IPS-18a (cell line): ENCODE data around the gene TERT.
"Not testable (repeated sequence)": the region's sequence is repeated elsewhere in the genome, so short reads cannot be mapped to it uniquely, and the experiment has no call there.

ENCODE experiments used
- H3K27ac ChIP-seq: one replicate; pipeline ENCODE4 v1.5.1; 2013; ENCODE audit warnings: low read length
- H3K27me3 ChIP-seq: one replicate; pipeline ENCODE4 v1.6.1; 2013; ENCODE audit warnings: mild to moderate bottlenecking, low read length; ENCODE audit not compliant: control insufficient read depth, insufficient read depth
- H3K36me3 ChIP-seq: one replicate; pipeline ENCODE4 v1.6.1; 2013; ENCODE audit warnings: low read depth, low read length; ENCODE audit not compliant: control insufficient read depth
- H3K4me1 ChIP-seq: one replicate; pipeline ENCODE4 v1.6.1; 2013; ENCODE audit warnings: low read depth, low read length; ENCODE audit not compliant: control insufficient read depth
- H3K4me3 ChIP-seq: one replicate; pipeline ENCODE4 v1.5.1; 2013; ENCODE audit warnings: low read length
- H3K9ac ChIP-seq: one replicate; pipeline ENCODE4 v1.6.1; 2013; ENCODE audit warnings: mild to moderate bottlenecking, low read length, moderate library complexity
- H3K9me3 ChIP-seq: one replicate; pipeline ENCODE4 v1.6.1; 2013; ENCODE audit warnings: low read depth, low read length; ENCODE audit not compliant: control insufficient read depth

Gene TERT

GRCh38 chr5:1229822-1230221 lies 65.0 kb downstream of the TERT start:
- no peaks in the 10 kb centered on the region for H3K4me1 ChIP-seq
- no peak overlapping the region for H3K4me3 ChIP-seq
- H3K9me3 ChIP-seq, result no peaks in the 10 kb centered on the region
- H3K27ac ChIP-seq, result no peak overlapping the region
- H3K36me3 ChIP-seq, result no peaks in the 10 kb centered on the region
- H3K27me3 ChIP-seq, result no peaks in the 10 kb centered on the region
- no peak overlapping the region for H3K9ac ChIP-seq

DNA sequence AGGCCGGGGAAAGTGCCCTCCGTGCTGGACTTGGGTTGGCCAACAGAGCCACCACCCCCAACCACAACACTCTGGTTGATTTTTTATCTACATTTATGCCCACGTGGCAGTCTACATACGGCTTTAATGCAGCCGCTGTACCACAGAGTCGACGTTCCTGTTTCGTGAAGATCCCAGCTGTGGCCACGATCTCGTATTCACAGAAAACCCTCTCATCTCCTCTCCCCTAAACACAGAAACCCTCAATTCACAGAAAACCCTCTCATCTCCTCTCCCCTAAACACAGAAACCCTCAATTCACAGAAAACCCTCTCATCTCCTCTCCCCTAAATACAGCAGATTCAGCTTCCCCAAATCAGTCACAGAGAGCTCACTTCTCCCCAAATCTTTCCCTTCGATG lies 65.8 kb downstream of the TERT start:
- H3K9me3 ChIP-seq, H3K27ac ChIP-seq, H3K9ac ChIP-seq, H3K27me3 ChIP-seq, H3K4me1 ChIP-seq, H3K4me3 ChIP-seq, H3K36me3 ChIP-seq: not testable (repeated sequence)

GRCh38 chr5:1228120-1228519 lies 66.7 kb downstream of the TERT start:
- Histone ChIP-seq H3K27me3 (no peaks in the 10 kb centered on the region), H3K36me3 (no peaks in the 10 kb centered on the region), H3K4me1 (no peaks in the 10 kb centered on the region), H3K9me3 (no peaks in the 10 kb centered on the region), H3K27ac (no peak overlapping the region), H3K4me3 (no peak overlapping the region), H3K9ac (no peak overlapping the region)

GRCh38 chr5:1227667-1228066 lies 67.2 kb downstream of the TERT start:
- H3K27me3 ChIP-seq, result no peaks in the 10 kb centered on the region
- H3K9ac ChIP-seq, result no peak overlapping the region
- no peaks in the 10 kb centered on the region for H3K36me3 ChIP-seq
- H3K9me3 ChIP-seq, result no peaks in the 10 kb centered on the region
- H3K4me3 ChIP-seq, result no peak overlapping the region
- H3K27ac ChIP-seq, result no peak overlapping the region
- H3K4me1 ChIP-seq, result no peaks in the 10 kb centered on the region

DNA sequence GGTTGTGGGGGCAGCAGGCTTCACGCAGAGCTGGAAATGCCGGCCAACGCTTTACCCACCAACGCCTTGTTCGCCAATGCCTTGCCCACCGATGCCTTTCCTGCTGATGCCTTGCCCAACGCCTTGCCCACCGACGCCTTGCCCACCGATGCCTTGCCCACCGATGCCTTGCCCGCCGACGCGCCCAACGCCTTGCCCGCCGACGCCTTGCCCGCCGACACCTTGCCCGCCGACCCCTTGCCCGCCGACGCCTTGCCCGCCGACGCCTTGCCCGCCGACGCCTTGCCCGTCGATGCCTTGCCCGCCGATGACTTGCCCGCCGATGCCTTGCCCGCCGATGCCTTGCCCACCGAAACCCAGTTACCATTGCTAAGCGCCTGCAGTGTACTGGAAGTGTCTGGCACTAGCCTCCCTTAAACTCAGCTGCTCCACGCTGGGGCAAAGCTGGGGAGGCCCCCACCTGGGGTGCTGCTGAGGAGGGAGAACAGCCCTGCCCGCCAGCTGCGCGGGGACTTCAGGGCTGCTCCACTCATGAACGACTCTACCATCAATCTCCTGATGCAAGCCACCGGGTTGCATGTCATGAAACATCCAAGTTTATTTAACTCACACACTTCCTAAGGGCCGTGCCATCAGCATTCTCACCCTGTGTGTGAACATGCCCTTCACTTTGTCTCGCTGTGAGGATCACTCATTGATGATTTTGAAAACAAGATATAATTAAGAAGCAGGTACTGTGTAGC lies 67.9 kb downstream of the TERT start:
- Histone ChIP-seq H3K27ac (no peak overlapping the region), H3K36me3 (no peaks in the 10 kb centered on the region), H3K27me3 (no peaks in the 10 kb centered on the region), H3K9me3 (no peaks in the 10 kb centered on the region), H3K4me1 (no peaks in the 10 kb centered on the region), H3K4me3 (no peak overlapping the region), H3K9ac (no peak overlapping the region)

GRCh38 chr5:1226231-1226630 lies 68.6 kb downstream of the TERT start:
- no peak overlapping the region for H3K27ac ChIP-seq
- no peaks in the 10 kb centered on the region for H3K27me3 ChIP-seq
- H3K9me3 ChIP-seq, result no peaks in the 10 kb centered on the region
- no peaks in the 10 kb centered on the region for H3K4me1 ChIP-seq
- no peaks in the 10 kb centered on the region for H3K36me3 ChIP-seq
- no peak overlapping the region for H3K4me3 ChIP-seq
- no peak overlapping the region for H3K9ac ChIP-seq

- Histone ChIP-seq H3K27ac (no peak within 1 kb of the TSS), H3K27me3 (no peaks in the 10 kb centered on the region), H3K4me1 (no peaks in the 10 kb centered on the region), H3K9me3 (no peaks in the 10 kb centered on the region), H3K4me3 (no peak within 1 kb of the TSS), H3K9ac (no peak within 1 kb of the TSS), H3K36me3 (no peaks in the 10 kb centered on the region)
Measured at GRCh38 chr5:1225081-1225480, 69.8 kb downstream of the TERT start, which contains the start of gene SLC6A18. TSS of gene SLC6A18 (plus strand) at chr5:1225381. CDS start at chr5:1225478, 97 bp downstream.

GRCh38 chr5:1224631-1225030 lies 70.2 kb downstream of the TERT start:
- no peaks in the 10 kb centered on the region for H3K27me3 ChIP-seq
- no peak overlapping the region for H3K27ac ChIP-seq
- no peak overlapping the region for H3K9ac ChIP-seq
- no peaks in the 10 kb centered on the region for H3K9me3 ChIP-seq
- H3K36me3 ChIP-seq, result no peaks in the 10 kb centered on the region
- H3K4me1 ChIP-seq, result no peaks in the 10 kb centered on the region
- no peak overlapping the region for H3K4me3 ChIP-seq

GRCh38 chr5:1223278-1223670 lies 71.6 kb downstream of the TERT start:
- no peak overlapping the region for H3K4me3 ChIP-seq
- no peaks in the 10 kb centered on the region for H3K27me3 ChIP-seq
- no peak overlapping the region for H3K9ac ChIP-seq
- no peak overlapping the region for H3K27ac ChIP-seq
- no peaks in the 10 kb centered on the region for H3K4me1 ChIP-seq
- no peaks in the 10 kb centered on the region for H3K9me3 ChIP-seq
- H3K36me3 ChIP-seq, result no peaks in the 10 kb centered on the region

- no peak overlapping the region for H3K4me3 ChIP-seq
- no peaks in the 10 kb centered on the region for H3K36me3 ChIP-seq
Measured at GRCh38 chr5:1222621-1223277, 72.1 kb downstream of the TERT start.

GRCh38 chr5:1222147-1222546 lies 72.7 kb downstream of the TERT start:
- Histone ChIP-seq H3K4me1 (no peaks in the 10 kb centered on the region), H3K9ac (no peak overlapping the region), H3K27me3 (no peaks in the 10 kb centered on the region), H3K4me3 (no peak overlapping the region), H3K9me3 (no peaks in the 10 kb centered on the region), H3K27ac (no peak overlapping the region), H3K36me3 (no peaks in the 10 kb centered on the region)

More at GRCh38 chr5:1222621-1223277, 72.1 kb downstream of the TERT start:
- H3K9me3 ChIP-seq, result no peaks in the 10 kb centered on the region
- H3K27me3 ChIP-seq, result no peaks in the 10 kb centered on the region
- no peak overlapping the region for H3K27ac ChIP-seq
- no peak overlapping the region for H3K9ac ChIP-seq
- no peaks in the 10 kb centered on the region for H3K4me1 ChIP-seq

GRCh38 chr5:1221721-1222120 lies 73.1 kb downstream of the TERT start:
- H3K9me3 ChIP-seq, result no peaks in the 10 kb centered on the region

More at GRCh38 chr5:1221721-1222120, 73.1 kb downstream of the TERT start:
- Histone ChIP-seq H3K27ac (no peak overlapping the region), H3K36me3 (no peaks in the 10 kb centered on the region), H3K4me1 (no peaks in the 10 kb centered on the region), H3K9ac (no peak overlapping the region), H3K27me3 (no peaks in the 10 kb centered on the region), H3K4me3 (no peak overlapping the region)
